K562 (cell line): ENCODE measurements around the gene METTL23. TPM values are rescaled to one million over a fixed set of nuclear protein-coding genes. Genes with fewer than 3 reads are reported as not detected.

Source experiments
- ATAC-seq: fragments of 200-7000 bp; cut with Tn5 transposase; 3 replicates; pipeline ENCODE4 v1.9.1; 2020; ENCODE audit warnings: moderate library complexity
- BruUV-seq: library from RNA; stranded (reverse); fragments of 400-500 nt; replicated peaks from 2 replicates; lab custom pipeline; 2021; lab: Mats Ljungman, UMichigan
- CTCF ChIA-PET: fragments of 300-600 bp; formaldehyde crosslinking; extraction: SDS; loops from one replicate; lab custom pipeline; 2021; ENCODE audit warnings: low intra/inter-chr PET ratio; lab: Yijun Ruan, JAX
- POLR2A ChIA-PET: fragments of 300-600, 350-650 bp; sonication (Branson Sonifier 250); formaldehyde crosslinking; extraction: SDS; loops from one replicate; lab custom pipeline; 2021; ENCODE audit warnings: antibody characterized with exemption, inconsistent platforms; lab: Yijun Ruan, JAX
- DNase-seq, 4 experiments: peaks; one replicate each; pipeline versions ENCODE4 v3.0.0 to v3.0.0-alpha.2; 2011 to 2018; ENCODE audit warnings: low spot score in 3 of 4, mixed read lengths in 3 of 4; ENCODE audit errors: extremely low read depth in 1 of 4
- FAIRE-seq: peaks from 2 replicates; lab custom pipeline; 2011; peaks lifted over from hg19 to GRCh38; lab: Jason Lieb, UNC
- H2AFZ ChIP-seq: 2 replicates; pipeline ENCODE4 v1.6.0; 2011; ENCODE audit warnings: low read depth, low read length, control low read depth, inconsistent platforms
- H3K27ac ChIP-seq: fragments of 200-600 bp; 3 replicates; pipeline ENCODE4 v1.8.0; 2011; ENCODE audit warnings: low read depth, mild to moderate bottlenecking, control low read depth, inconsistent platforms, low read length, moderate library complexity, mixed read lengths; ENCODE audit errors: extremely low read depth
- H3K27me3 ChIP-seq, 2 experiments: fragments of 300-600 bp in 1 of 2; 2 replicates in 1 of 2; 3 replicates in 1 of 2; pipeline versions ENCODE4 v1.6.0 to v1.8.0; 2011; ENCODE audit warnings: inconsistent platforms in 2 of 2, low read length in 2 of 2, mild to moderate bottlenecking in 1 of 2, mixed read lengths in 1 of 2, moderate library complexity in 1 of 2; ENCODE audit not compliant: control insufficient read depth in 2 of 2, insufficient read depth in 2 of 2
- H3K36me3 ChIP-seq: fragments of 300-600 bp; 3 replicates; pipeline ENCODE4 v1.8.0; 2011; ENCODE audit warnings: mild to moderate bottlenecking, low read length, inconsistent platforms; ENCODE audit not compliant: control insufficient read depth, insufficient read depth
- H3K4me1 ChIP-seq, 2 experiments: fragments of 200-600 bp in 1 of 2; replicated peaks in 1 of 2; 2 replicates in 1 of 2; 3 replicates in 1 of 2; pipeline versions ENCODE4 v1.5.1 to v1.8.0; 2011; ENCODE audit warnings: inconsistent platforms in 2 of 2, low read length in 2 of 2, mild to moderate bottlenecking in 1 of 2, mixed read lengths in 1 of 2, moderate library complexity in 1 of 2; ENCODE audit not compliant: control insufficient read depth in 2 of 2, insufficient read depth in 2 of 2
- H3K4me2 ChIP-seq: 2 replicates; pipeline ENCODE4 v1.6.1; 2011; ENCODE audit warnings: low read length, control low read depth, inconsistent platforms, mixed read lengths; ENCODE audit not compliant: insufficient read depth
- H3K4me3 ChIP-seq: fragments of 200-600 bp; sonication (generic), shearing (Covaris generic); 2 replicates; pipeline ENCODE4 v1.5.1; 2016; ENCODE audit warnings: control low read depth, inconsistent platforms
- H3K79me2 ChIP-seq: fragments of 200-600 bp; 3 replicates; pipeline ENCODE4 v1.8.0; 2011; ENCODE audit warnings: low read length, inconsistent platforms; ENCODE audit not compliant: control insufficient read depth, insufficient read depth
- H3K9ac ChIP-seq, 2 experiments: 2 replicates each; pipeline versions ENCODE4 v1.6.0 to v1.6.1; 2011; ENCODE audit warnings: low read depth in 2 of 2, low read length in 2 of 2, control low read depth in 1 of 2, inconsistent platforms in 1 of 2, mild to moderate bottlenecking in 1 of 2, mixed read lengths in 1 of 2; ENCODE audit not compliant: insufficient read depth in 1 of 2
- H3K9me1 ChIP-seq: one replicate; pipeline ENCODE4 v1.6.0; 2011; ENCODE audit warnings: inconsistent platforms, mild to moderate bottlenecking, low read length, moderate library complexity; ENCODE audit not compliant: control insufficient read depth, insufficient read depth
- H3K9me3 ChIP-seq: replicated peaks from 2 replicates; pipeline ENCODE4 v1.5.1; 2011; ENCODE audit warnings: low read depth, low read length, inconsistent platforms; ENCODE audit not compliant: control insufficient read depth, insufficient read depth
- H4K20me1 ChIP-seq: replicated peaks from 2 replicates; pipeline ENCODE4 v1.6.1; 2011; ENCODE audit warnings: low read length, inconsistent platforms, mixed read lengths; ENCODE audit not compliant: control insufficient read depth, insufficient read depth
- ARID1B ChIP-seq: fragments of 450-650 bp; IDR thresholded peaks from 2 replicates; pipeline ENCODE4 v1.6.1; 2016; ENCODE audit warnings: antibody characterized with exemption, mild to moderate bottlenecking, inconsistent platforms
- CREM ChIP-seq: IDR thresholded peaks from 2 replicates; pipeline ENCODE4 v1.6.1; 2014; ENCODE audit warnings: antibody characterized with exemption, low read depth
- HMG20A ChIP-seq: fragments of 450-650 bp; formaldehyde crosslinking; conservative IDR thresholded peaks from 2 replicates; pipeline ENCODE4 v1.4.0; 2020; ENCODE audit warnings: mild to moderate bottlenecking, mixed read lengths
- POLR2B ChIP-seq: fragments of 450-650 bp; IDR thresholded peaks from 2 replicates; pipeline ENCODE4 v1.6.1; 2018; ENCODE audit warnings: low read depth; ENCODE audit not compliant: partially characterized antibody
- STAT5B ChIP-seq: fragments of 250-450 bp; sonication (Bioruptor Pico); IDR thresholded peaks from 2 replicates; pipeline ENCODE4 v1.8.0; 2021; ENCODE audit warnings: mild to moderate bottlenecking, inconsistent platforms
- U2AF1 ChIP-seq: fragments of 200-400 bp; formaldehyde crosslinking; optimal IDR thresholded peaks from 2 replicates; pipeline ENCODE3; 2017; ENCODE audit warnings: mild to moderate bottlenecking, low read depth, low read length, moderate library complexity
- ZFP30 ChIP-seq: fragments of 250-450 bp; sonication (Bioruptor Pico); IDR thresholded peaks from 2 replicates; pipeline ENCODE4 v1.8.0; 2022; ENCODE audit warnings: moderate library complexity, mild to moderate bottlenecking, inconsistent platforms, borderline replicate concordance
- WGBS: fragments of 100-300 bp; shearing (Covaris generic); methylation state at CpG from one replicate; pipeline ENCODE4 v1.1.6; 2016; ENCODE audit warnings: low coverage, mixed read lengths; ENCODE audit not compliant: insufficient coverage; ENCODE audit errors: missing lambda C conversion rate; 5-methylcytosine and 5-hydroxymethylcytosine counted together
- in situ Hi-C: fragments of 300-500 bp; cut with MboI; formaldehyde crosslinking; loops from 4 replicates; pipeline ENCODE4 v1.15.0; 2018; ENCODE audit warnings: inconsistent platforms, mixed read lengths
- intact Hi-C: fragments of 100-400 bp; cut with micrococcal nuclease; formaldehyde crosslinking; loops from 2 replicates; pipeline ENCODE4 v1.14.2; 2022
- polyA plus RNA-seq, 8 experiments: library from polyadenylated mRNA; depleted of rRNA in 4 of 8; stranded (reverse) in 5 of 8; unstranded in 3 of 8; fragments of >200 nt; fragmentation: Nextera tagmentation in 2 of 8; fragmentation: Illumina TruSeq in 1 of 8; extraction: Ambion mirVana in 2 of 8; extraction: Trizol in 1 of 8; gene quantifications; 2 replicates each; pipeline versions ENCODE4 v1.2.1 to v1.2.3, GENCODE V29; 2011 to 2014; ENCODE audit warnings: inconsistent platforms in 1 of 8, missing spikeins in 1 of 8
- total RNA-seq, 7 experiments: library from RNA; depleted of rRNA in 6 of 7; stranded (reverse); fragments of >200 nt in 6 of 7; fragmentation: Illumina TruSeq in 2 of 7; extraction: Trizol in 2 of 7; gene quantifications; 2 replicates each; pipeline versions ENCODE4 v1.2.1 to v1.2.3, GENCODE V29; 2011 to 2021; ENCODE audit warnings: low replicate concordance in 1 of 7
- TF ChIP-seq, protein P1 (sequence below): fragments of 250-450 bp; sonication (Bioruptor Pico); IDR thresholded peaks from 2 replicates; pipeline ENCODE4 v1.9.0; 2021; ENCODE audit warnings: mild to moderate bottlenecking, inconsistent platforms
- TF ChIP-seq, protein P2 (sequence below): fragments of 450-650 bp; IDR thresholded peaks from 2 replicates; pipeline ENCODE4 v1.6.1; 2016; ENCODE audit warnings: mild to moderate bottlenecking
- TF ChIP-seq, protein P3 (sequence below): sonication (generic); formaldehyde crosslinking; IDR thresholded peaks from 2 replicates; pipeline ENCODE4 v1.4.0; 2020; ENCODE audit warnings: mild to moderate bottlenecking, missing genetic modification reagents
- TF ChIP-seq, protein P4 (sequence below), 2 experiments: IDR thresholded peaks in 1 of 2; conservative IDR thresholded peaks in 1 of 2; 2 replicates each; pipeline ENCODE4 v1.6.1; 2016; ENCODE audit warnings: low read depth in 2 of 2, mild to moderate bottlenecking in 1 of 2, missing compliant biosample characterization in 1 of 2, missing genetic modification characterization in 1 of 2, moderate library complexity in 1 of 2

Gene METTL23
- total and polyA plus RNA-seq, 9 of the 15 experiments (the other 6 are each of a cell fraction or from before 2014, with no cell fraction given), result 29.4 to 67.3 (median 41.6) TPM

DNA sequence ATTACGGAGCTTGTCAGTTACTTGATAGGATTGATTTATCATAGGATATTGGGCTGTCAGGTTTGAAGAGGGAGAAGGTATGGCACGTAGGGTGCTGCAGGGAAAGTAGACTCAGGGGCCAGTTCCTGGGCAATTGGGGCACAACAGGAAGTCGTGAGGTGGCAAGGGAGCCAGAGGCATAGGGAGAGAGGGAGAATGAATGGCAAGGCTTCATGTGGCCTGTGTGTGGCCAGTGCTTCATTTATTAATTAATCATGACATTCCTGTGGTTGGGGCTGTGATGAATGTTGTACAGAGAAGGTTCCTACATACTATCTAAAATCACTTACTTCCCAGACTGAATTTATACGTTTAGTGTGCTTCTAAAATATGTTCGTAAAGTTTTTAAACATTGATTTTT, 30.6 kb downstream of the METTL23 start (continued):
- TF ChIP-seq, protein P1, sequence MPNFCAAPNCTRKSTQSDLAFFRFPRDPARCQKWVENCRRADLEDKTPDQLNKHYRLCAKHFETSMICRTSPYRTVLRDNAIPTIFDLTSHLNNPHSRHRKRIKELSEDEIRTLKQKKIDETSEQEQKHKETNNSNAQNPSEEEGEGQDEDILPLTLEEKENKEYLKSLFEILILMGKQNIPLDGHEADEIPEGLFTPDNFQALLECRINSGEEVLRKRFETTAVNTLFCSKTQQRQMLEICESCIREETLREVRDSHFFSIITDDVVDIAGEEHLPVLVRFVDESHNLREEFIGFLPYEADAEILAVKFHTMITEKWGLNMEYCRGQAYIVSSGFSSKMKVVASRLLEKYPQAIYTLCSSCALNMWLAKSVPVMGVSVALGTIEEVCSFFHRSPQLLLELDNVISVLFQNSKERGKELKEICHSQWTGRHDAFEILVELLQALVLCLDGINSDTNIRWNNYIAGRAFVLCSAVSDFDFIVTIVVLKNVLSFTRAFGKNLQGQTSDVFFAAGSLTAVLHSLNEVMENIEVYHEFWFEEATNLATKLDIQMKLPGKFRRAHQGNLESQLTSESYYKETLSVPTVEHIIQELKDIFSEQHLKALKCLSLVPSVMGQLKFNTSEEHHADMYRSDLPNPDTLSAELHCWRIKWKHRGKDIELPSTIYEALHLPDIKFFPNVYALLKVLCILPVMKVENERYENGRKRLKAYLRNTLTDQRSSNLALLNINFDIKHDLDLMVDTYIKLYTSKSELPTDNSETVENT, result no peak
- TF ChIP-seq ARID1B (no peak), STAT5B (CRISPR knock-in tag) (no peak), HMG20A (no peak), ZFP30 (CRISPR knock-in tag) (no peak)
- TF ChIP-seq, protein P2, sequence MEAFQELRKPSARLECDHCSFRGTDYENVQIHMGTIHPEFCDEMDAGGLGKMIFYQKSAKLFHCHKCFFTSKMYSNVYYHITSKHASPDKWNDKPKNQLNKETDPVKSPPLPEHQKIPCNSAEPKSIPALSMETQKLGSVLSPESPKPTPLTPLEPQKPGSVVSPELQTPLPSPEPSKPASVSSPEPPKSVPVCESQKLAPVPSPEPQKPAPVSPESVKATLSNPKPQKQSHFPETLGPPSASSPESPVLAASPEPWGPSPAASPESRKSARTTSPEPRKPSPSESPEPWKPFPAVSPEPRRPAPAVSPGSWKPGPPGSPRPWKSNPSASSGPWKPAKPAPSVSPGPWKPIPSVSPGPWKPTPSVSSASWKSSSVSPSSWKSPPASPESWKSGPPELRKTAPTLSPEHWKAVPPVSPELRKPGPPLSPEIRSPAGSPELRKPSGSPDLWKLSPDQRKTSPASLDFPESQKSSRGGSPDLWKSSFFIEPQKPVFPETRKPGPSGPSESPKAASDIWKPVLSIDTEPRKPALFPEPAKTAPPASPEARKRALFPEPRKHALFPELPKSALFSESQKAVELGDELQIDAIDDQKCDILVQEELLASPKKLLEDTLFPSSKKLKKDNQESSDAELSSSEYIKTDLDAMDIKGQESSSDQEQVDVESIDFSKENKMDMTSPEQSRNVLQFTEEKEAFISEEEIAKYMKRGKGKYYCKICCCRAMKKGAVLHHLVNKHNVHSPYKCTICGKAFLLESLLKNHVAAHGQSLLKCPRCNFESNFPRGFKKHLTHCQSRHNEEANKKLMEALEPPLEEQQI, result no peak
- TF ChIP-seq, all 486 proteins: peak for 0

DNA sequence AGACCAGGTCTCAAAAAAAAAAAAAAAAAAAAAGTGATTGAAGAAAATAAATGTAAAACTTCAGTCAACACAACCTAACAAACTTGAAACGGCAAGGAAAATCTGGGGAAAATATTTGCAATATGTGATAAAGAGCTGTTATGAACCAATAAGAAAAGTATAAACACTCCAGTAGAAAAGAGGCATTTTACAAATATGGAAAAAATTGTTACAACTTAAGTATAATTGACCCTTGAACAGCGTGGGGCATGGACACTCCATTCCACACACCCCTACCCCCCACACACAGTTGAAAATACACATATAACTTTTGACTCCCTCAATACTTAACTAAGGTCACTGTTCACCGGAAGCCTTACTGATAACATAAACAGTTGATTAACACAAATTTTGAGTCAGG, 31.9 kb downstream of the METTL23 start:
- BruUV-seq, result TSS peak; percentile 16
- no peak for DNase-seq
- intact Hi-C loops (no loop called here), in situ Hi-C loops (no loop called here)
- no peaks in the 10 kb centered on the region for H3K9me3 ChIP-seq
- ChIA-PET CTCF (no interaction called here), POLR2A (interaction anchor here (0.6 to 1.6 kb wide), 4 partner anchors 9 to 26 kb away, joined by 4 to 6 read pairs (median 4); partner anchors contain the start of gene SRSF2)
- H3K4me1 ChIP-seq, result no peaks in the 10 kb centered on the region
- no peak overlapping the region for H3K9ac ChIP-seq
- no peak overlapping the region for H2AFZ ChIP-seq
- H3K27me3 ChIP-seq, result no peaks in the 10 kb centered on the region
- no peaks in the 10 kb centered on the region for H3K9me1 ChIP-seq
- FAIRE-seq, result no peak
- no peak overlapping the region for H3K4me3 ChIP-seq
- ATAC-seq, result no peak
- peaks cover 22% of the 10 kb centered on the region; the same call in 2 of the 3 replicates for H3K36me3 ChIP-seq
- no peak overlapping the region for H3K4me2 ChIP-seq
- H3K79me2 ChIP-seq, result no peaks in the 10 kb centered on the region
- 81% methylated on average over 3 of the region's 3 CpGs for WGBS
- no peaks in the 10 kb centered on the region for H4K20me1 ChIP-seq
- no peak overlapping the region for H3K27ac ChIP-seq
- no peak for TF ChIP-seq POLR2B
- TF ChIP-seq, protein P3, sequence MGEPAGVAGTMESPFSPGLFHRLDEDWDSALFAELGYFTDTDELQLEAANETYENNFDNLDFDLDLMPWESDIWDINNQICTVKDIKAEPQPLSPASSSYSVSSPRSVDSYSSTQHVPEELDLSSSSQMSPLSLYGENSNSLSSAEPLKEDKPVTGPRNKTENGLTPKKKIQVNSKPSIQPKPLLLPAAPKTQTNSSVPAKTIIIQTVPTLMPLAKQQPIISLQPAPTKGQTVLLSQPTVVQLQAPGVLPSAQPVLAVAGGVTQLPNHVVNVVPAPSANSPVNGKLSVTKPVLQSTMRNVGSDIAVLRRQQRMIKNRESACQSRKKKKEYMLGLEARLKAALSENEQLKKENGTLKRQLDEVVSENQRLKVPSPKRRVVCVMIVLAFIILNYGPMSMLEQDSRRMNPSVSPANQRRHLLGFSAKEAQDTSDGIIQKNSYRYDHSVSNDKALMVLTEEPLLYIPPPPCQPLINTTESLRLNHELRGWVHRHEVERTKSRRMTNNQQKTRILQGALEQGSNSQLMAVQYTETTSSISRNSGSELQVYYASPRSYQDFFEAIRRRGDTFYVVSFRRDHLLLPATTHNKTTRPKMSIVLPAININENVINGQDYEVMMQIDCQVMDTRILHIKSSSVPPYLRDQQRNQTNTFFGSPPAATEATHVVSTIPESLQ, result no peak
- TF ChIP-seq, protein P4, sequence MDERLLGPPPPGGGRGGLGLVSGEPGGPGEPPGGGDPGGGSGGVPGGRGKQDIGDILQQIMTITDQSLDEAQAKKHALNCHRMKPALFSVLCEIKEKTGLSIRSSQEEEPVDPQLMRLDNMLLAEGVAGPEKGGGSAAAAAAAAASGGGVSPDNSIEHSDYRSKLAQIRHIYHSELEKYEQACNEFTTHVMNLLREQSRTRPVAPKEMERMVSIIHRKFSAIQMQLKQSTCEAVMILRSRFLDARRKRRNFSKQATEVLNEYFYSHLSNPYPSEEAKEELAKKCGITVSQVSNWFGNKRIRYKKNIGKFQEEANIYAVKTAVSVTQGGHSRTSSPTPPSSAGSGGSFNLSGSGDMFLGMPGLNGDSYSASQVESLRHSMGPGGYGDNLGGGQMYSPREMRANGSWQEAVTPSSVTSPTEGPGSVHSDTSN (CRISPR knock-in tag; IDR thresholded peaks at IDR 0.05; ENCODE audit: low read depth), result no peak
- TF ChIP-seq, protein P4 (tag; conservative IDR thresholded peaks at IDR 0.05; ENCODE audit: low read depth), result no peak
- no peak for TF ChIP-seq CREM
- TF ChIP-seq U2AF1, result no peak
